GM10847 (cell line): ENCODE measurements around the gene PNKP.

Experiments
- POLR2A ChIP-seq: IDR thresholded peaks from 2 replicates; pipeline ENCODE4 v1.6.1; 2011; ENCODE audit not compliant: insufficient read length; ENCODE audit errors: extremely low read depth

The PNKP gene

DNA sequence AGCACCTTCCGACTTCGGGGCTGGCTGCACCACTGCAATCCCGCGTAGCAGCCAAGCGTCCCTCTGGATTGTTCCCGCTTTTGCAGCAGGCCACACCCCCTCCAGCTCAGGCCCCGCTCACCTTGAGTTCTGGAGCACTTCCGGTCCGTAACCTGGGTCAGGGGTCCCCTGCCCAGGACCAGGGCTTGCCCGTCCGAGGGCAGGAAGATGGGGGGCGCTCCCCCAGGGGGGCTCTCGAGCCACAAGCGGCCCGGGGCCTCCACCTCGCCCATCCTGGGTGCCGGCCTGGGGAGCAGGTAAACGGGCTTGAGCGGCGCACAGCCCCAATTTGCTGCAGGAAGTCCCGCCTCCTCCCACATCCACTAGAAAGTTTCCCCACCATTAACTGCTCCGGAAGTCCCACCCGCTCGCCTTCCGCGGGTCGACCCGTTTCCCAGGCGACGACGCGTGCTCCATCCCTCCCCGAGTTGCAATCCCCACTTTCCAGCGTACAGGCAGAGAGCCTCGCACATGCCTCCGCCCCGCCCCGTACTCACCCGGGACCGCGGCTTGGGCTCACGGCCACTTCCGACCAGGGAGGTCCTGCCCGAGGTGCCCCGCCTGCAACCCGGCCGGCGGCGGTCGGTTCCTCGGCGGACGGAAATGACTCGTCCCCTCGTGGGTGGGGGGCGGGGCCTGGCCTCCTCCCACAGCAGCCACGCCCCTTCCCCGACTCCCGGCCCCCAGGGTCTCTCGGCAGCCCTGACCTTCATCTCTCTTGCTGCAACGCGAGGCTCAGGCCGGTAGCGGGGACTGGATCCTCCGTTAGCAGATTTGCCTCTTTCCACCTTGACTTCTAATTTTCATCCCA, at the start of gene PNKP:
PNKP (minus strand) TSS at position 644 of the 850 bp plus-strand sequence; CDS start at position 272, 372 bp downstream.
- TF ChIP-seq POLR2A, result peak; percentile 88

DNA sequence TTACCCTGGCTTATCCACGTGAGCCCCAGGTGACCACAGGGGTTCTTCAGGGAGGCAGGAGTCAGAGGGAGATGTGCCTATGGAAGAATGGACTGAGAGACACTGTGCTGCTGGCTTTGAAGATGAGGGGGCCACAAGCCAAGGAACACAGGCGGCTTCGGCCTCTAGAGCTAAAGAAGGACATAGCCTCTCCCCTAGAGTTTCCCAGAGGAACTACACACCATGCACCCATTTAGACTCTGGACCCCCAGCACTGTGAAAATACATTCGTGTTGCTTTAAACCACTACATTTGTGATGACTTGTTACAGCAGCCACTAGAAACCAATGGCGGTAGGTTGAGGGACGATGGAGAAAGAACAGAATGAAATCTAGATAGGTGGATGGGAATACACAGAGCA, 47.9 kb upstream of the PNKP start:
- no peak for TF ChIP-seq POLR2A

- TF ChIP-seq POLR2A, result no peak
These were observed 46.3 kb upstream of the PNKP start for GRCh38 chr19:49913720-49914119.

DNA sequence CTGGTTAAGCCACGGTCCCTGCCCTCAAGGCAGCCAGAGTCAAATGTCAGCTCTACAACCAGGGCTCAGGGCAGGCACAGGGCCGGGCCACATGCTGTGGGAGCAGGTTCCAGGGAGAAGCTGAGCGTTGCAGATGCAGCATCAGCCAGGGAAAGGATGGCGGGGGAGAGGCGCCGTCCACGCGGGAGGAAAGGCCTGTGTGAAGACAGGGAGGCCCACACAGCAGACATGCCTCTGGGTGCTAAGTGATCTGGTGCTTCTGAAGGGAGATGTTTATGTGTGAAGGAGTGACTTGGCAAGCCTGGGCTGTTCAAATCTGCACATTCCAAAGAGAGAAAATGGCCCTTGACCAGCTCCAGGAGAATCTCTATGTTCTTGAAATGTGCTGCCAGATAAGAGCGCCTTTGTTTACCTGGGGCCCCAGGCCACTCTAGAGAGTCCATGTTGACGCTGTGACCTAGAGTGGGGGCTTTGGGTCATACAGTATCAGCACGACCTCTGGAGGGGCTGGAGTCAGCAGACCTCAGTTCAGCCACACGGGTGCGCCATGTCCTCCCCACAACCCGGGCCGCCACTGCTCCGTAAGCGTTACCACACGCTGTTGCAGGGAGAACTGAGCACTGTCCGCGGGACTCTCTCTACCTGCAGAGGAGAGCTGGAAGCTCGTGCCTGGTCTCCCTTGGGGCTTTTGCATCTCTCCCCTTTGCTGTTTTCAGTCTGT, 45.7 kb upstream of the PNKP start:
- TF ChIP-seq POLR2A, result no peak

- TF ChIP-seq POLR2A, result peak; percentile 30
These were observed 44.2 kb upstream of the PNKP start for GRCh38 chr19:49911381-49912145.

- TF ChIP-seq POLR2A, result no peak
These were observed 42.8 kb upstream of the PNKP start for GRCh38 chr19:49910179-49910578.

DNA sequence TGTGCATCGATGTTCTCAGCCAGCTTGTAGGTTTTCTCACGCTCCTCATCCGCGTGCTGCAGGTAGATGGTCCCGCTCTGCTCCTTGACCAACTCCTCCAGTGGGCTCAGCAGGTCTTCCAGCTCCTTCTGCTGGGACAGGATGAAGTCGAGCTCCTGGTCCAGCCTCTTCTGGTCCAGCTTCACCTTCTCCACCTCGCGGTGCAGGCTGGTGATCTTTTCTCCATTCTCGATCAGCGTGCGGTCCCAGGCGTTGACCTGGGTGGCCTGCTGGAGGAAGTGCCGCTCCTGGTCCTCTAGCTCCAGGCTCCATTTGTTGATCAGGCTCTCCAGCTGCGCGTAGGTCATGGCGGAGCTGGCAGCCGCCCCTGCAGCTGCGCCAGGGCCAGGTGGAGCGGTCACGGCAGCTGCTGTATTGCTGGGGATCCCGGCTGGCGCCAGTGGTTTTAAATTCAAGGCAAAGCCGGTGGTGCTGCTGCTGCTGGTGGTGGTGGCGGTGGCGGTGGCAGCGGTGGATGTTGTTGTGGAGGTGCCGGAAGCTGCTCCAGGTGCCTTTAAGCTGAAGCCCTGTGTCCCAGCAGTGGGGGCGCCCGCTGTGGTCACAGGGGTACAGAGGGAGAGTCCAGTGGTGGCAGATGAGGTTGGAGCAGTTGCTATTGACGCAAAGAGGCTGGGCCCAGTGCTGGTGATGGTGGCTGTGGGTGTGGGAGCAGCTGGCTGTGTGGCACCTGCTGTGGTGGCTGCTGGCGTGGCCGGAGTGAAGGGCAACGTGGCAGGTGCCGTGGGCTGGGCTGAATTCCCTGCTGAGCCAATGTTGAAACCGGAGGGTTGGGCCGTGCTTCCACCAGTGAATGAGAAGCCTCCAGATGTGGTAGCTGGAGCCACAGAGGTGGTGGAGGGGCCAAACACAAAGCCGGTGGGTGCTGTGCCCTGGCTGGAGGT, 41.4 kb upstream of the PNKP start:
- TF ChIP-seq POLR2A, result no peak

GRCh38 chr19:49907745-49908446, 40.5 kb upstream of the PNKP start:
- no peak for TF ChIP-seq POLR2A

DNA sequence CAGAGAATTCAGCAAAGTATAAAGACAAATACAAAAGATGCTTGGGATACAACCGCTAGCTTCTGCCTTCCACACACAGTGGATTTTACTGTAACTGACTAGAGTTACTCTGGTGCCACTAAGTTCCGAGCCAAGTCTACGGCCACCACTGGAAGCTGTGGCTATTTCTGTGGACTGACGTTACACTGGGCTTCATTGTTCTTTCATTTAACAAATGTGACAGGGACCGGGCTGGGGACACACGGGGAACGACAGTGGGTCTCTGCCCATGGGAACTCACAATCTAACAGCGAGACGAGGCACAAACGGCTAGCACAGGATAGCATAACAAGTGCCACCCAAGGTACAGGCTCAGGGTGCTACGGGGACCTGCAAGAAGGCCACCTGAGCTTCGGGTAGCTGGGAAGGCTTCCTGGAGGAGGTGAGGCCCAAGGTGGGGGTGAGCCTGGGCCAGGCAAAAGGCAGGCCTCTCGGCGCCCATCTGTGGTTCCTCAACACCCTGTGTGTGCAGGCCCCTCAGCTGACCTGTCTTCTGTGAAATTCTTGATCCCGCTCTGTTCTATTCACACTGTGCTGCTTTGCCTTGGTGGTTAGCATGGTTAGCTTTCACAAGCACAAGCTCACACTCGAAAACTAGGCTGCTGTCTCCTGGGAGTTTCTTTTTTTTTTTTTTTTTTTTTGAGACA, 39.6 kb upstream of the PNKP start:
- TF ChIP-seq POLR2A, result no peak

- TF ChIP-seq POLR2A, result no peak
These were observed 36.8 kb upstream of the PNKP start for GRCh38 chr19:49904136-49904535.

DNA sequence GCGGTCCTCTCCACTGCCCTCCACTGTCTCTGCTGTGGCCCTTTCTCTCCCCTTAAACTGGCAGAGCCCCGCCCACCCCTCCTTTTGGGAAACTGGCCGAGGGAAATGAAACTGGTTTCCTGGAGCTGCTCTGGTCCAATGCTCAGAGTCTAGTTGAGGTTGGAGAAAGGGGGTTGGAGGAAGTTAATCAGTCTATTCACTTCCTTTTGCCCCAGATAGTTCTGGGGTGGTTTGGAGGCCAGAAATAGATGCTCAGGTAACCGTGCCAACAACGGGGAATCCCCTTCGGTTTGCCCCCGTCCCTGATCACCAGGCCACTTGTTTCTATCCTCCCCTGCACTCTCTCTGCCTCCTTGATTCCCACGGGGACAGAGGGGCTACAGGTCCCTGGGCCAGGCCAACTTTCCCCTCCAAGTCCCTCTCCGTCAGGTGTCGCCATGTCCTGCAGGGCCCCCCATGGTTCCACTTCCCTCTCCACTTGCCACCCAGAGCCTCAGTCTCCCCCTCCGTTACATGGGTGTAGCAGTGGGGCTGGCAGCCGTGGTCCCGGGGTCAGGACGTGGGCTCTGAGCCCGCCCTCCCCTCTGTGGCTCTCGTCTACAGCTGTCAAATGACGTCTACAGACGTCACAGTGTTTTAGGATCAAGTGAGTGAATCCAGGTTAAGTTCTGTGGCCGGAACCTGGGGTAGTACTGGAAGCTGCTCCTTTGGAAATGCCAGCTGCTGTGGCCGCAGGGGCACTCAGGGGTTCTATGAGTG, 29.7 kb upstream of the PNKP start, which contains the start of gene IL4I1:
IL4I1 (minus strand) TSS at position 25 of the 759 bp plus-strand sequence. CDS start 727 bp downstream, outside the sequence.
- TF ChIP-seq POLR2A, result peak; percentile 4

- peak; percentile 31 for TF ChIP-seq POLR2A
These were observed 28.4 kb upstream of the PNKP start for GRCh38 chr19:49895566-49896297.
